ENCODE results near the gene UGDH.
"Not testable (repeated sequence)": the region's sequence is repeated elsewhere in the genome, so short reads cannot be mapped to it uniquely, and the experiment has no call there.

Gene UGDH

DNA sequence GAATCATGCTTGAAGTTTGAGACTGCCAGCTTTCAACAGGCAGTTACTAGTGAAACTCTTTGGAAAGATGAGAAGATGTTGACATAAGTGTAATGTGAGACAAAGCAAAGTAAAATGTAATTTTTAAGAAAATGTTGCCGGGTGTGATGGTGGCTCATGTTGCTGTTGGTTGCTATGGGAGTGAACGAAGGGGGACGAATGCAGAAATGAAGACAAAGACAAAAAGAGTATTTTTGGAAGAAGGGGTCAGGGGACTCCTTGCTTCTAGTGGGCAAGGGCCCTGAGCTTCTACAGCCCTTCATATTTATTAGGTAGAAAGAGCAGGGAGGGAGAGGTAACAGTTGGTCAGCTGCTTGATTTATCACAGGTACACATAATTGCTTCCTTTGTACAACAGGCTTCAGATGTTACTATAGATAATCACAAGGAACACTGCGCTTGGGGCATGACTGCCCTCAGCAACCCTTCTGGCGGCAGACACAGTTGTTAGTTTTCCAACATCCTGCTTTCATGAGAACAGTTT, 11.9 kb upstream of the UGDH start:
- DNase-seq = no peak
- Histone ChIP-seq H3K27ac (ENCODE audit: low read length) (no peak overlapping the region), H3K9me3 (replicated peaks; ENCODE audit: insufficient read depth, low read length) (no peaks in the 10 kb centered on the region), H3K27me3 (replicated peaks; ENCODE audit: insufficient read depth, low read length) (no peaks in the 10 kb centered on the region), H3K4me1 (ENCODE audit: low read length) (no peaks in the 10 kb centered on the region), H3K4me2 (ENCODE audit: low read depth, low read length) (no peak overlapping the region), H3K9me2 (replicated peaks; ENCODE audit: insufficient read depth, low read length) (no peaks in the 10 kb centered on the region), H3F3A (ENCODE audit: insufficient read depth, low read length) (no peaks in the 10 kb centered on the region), H2AFZ (ENCODE audit: low read length) (no peak overlapping the region), H3K36me3 (replicated peaks; ENCODE audit: insufficient read depth, low read length) (no peaks in the 10 kb centered on the region), H4K20me1 (ENCODE audit: insufficient read depth, low read length) (no peaks in the 10 kb centered on the region), H3K79me2 (ENCODE audit: low read length) (no peaks in the 10 kb centered on the region), H3K4me3 (ENCODE audit: low read length) (no peak overlapping the region), H3K9ac (ENCODE audit: low read length) (no peak overlapping the region)
- TF ChIP-seq, protein P1, sequence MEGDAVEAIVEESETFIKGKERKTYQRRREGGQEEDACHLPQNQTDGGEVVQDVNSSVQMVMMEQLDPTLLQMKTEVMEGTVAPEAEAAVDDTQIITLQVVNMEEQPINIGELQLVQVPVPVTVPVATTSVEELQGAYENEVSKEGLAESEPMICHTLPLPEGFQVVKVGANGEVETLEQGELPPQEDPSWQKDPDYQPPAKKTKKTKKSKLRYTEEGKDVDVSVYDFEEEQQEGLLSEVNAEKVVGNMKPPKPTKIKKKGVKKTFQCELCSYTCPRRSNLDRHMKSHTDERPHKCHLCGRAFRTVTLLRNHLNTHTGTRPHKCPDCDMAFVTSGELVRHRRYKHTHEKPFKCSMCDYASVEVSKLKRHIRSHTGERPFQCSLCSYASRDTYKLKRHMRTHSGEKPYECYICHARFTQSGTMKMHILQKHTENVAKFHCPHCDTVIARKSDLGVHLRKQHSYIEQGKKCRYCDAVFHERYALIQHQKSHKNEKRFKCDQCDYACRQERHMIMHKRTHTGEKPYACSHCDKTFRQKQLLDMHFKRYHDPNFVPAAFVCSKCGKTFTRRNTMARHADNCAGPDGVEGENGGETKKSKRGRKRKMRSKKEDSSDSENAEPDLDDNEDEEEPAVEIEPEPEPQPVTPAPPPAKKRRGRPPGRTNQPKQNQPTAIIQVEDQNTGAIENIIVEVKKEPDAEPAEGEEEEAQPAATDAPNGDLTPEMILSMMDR (IDR thresholded peaks at IDR 0.05; ENCODE audit: low read length) = no peak

DNA sequence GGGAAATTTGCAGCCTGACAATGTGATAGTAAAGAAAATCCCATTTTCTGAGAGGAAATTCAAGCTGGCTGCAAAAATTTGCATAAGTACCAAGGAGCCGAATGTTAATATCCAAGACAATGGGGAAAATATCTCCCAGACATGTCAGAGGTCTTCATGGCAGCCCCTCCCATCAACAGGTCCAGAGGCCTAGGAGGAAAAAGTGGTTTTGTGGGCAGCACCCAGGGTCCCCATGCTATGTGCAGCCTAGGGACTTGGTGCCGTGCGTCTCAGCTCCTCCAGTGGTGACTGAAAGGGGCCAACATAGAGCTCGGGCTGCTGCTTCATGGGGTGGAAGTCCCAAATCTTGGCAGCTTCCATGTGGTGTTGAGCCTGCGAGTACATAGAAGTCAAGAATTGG, 6.3 kb upstream of the UGDH start:
- Histone ChIP-seq H3K9me2 (replicated peaks; ENCODE audit: insufficient read depth, low read length) (no peaks in the 10 kb centered on the region), H3K27me3 (replicated peaks; ENCODE audit: insufficient read depth, low read length) (no peaks in the 10 kb centered on the region), H3F3A (ENCODE audit: insufficient read depth, low read length) (no peaks in the 10 kb centered on the region), H3K4me3 (ENCODE audit: low read length) (no peak overlapping the region), H3K4me2 (ENCODE audit: low read depth, low read length) (no peak overlapping the region), H3K9me3 (replicated peaks; ENCODE audit: insufficient read depth, low read length) (no peaks in the 10 kb centered on the region), H2AFZ (ENCODE audit: low read length) (no peak overlapping the region), H3K4me1 (ENCODE audit: low read length) (no peaks in the 10 kb centered on the region), H3K79me2 (ENCODE audit: low read length) (no peaks in the 10 kb centered on the region), H3K27ac (ENCODE audit: low read length) (no peak overlapping the region), H3K36me3 (replicated peaks; ENCODE audit: insufficient read depth, low read length) (no peaks in the 10 kb centered on the region), H3K9ac (ENCODE audit: low read length) (no peak overlapping the region), H4K20me1 (ENCODE audit: insufficient read depth, low read length) (no peaks in the 10 kb centered on the region)
- no peak for DNase-seq
- TF ChIP-seq EZH2 (optimal IDR thresholded peaks at IDR 0.05; ENCODE audit: low read depth, low read length) (no peak), EZH2phosphoT487 (IDR thresholded peaks at IDR 0.05; ENCODE audit: low read length) (no peak)
- TF ChIP-seq, protein P1 (IDR thresholded peaks at IDR 0.05; ENCODE audit: low read length) = no peak

DNA sequence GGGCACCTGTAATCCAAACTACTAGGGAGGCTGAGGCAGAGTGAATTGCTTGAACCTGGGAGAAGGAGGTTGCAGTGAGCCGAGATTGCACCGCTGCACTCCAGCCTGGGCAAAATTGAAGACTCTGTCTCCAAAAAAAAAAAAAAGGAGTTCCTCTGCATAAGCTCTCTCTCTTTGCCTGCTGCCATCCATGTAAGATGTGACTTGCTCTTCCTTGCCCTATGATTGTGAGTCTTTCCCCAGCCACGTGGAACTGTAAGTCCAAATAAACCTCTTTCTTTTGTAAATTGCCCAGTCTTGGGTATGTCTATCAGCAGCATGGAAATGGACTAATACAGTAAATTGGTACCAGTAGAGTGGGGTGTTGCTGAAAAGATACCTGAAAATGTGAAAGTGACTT, 5.0 kb upstream of the UGDH start:
- H3K36me3 ChIP-seq (replicated peaks; ENCODE audit: insufficient read depth, low read length); H3K9me2 ChIP-seq (replicated peaks; ENCODE audit: insufficient read depth, low read length); H3K9ac ChIP-seq (ENCODE audit: low read length); H3K4me1 ChIP-seq (ENCODE audit: low read length); H2AFZ ChIP-seq (ENCODE audit: low read length); H3K79me2 ChIP-seq (ENCODE audit: low read length); H3K4me2 ChIP-seq (ENCODE audit: low read depth, low read length); H3K9me3 ChIP-seq (replicated peaks; ENCODE audit: insufficient read depth, low read length); H3F3A ChIP-seq (ENCODE audit: insufficient read depth, low read length); H3K4me3 ChIP-seq (ENCODE audit: low read length); DNase-seq; H4K20me1 ChIP-seq (ENCODE audit: insufficient read depth, low read length); H3K27me3 ChIP-seq (replicated peaks; ENCODE audit: insufficient read depth, low read length); H3K27ac ChIP-seq (ENCODE audit: low read length): not testable (repeated sequence)

DNA sequence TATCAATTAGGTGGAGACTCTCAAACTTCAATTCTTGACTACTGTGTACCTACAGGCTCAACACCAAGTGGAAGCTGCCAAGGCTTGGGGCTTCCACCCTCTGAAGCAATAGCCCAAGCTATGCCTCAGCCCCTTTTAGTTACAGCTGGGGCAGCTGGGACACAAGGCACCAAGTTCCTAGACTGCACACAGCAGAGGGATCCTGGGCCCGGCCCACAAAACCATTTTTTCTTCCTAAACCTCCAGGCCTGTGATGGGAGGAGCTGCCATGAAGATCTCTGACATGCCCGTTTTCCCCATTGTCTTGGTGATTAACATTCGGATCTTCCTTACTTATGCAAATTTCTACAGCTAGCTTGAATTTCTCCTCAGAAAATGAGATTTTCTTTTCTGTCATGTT, 3.4 kb upstream of the UGDH start:
- Histone ChIP-seq H3F3A (ENCODE audit: insufficient read depth, low read length) (no peaks in the 10 kb centered on the region), H3K9ac (ENCODE audit: low read length) (no peak overlapping the region), H4K20me1 (ENCODE audit: insufficient read depth, low read length) (no peaks in the 10 kb centered on the region), H3K9me3 (replicated peaks; ENCODE audit: insufficient read depth, low read length) (no peaks in the 10 kb centered on the region), H3K4me2 (ENCODE audit: low read depth, low read length) (no peak overlapping the region), H3K27ac (ENCODE audit: low read length) (no peak overlapping the region), H3K79me2 (ENCODE audit: low read length) (peaks cover 11% of the 10 kb centered on the region; the same call in 1 of the 2 replicates), H2AFZ (ENCODE audit: low read length) (no peak overlapping the region), H3K27me3 (replicated peaks; ENCODE audit: insufficient read depth, low read length) (no peaks in the 10 kb centered on the region), H3K4me3 (ENCODE audit: low read length) (no peak overlapping the region), H3K4me1 (ENCODE audit: low read length) (no peaks in the 10 kb centered on the region), H3K9me2 (replicated peaks; ENCODE audit: insufficient read depth, low read length) (no peaks in the 10 kb centered on the region), H3K36me3 (replicated peaks; ENCODE audit: insufficient read depth, low read length) (no peaks in the 10 kb centered on the region)
- no peak for DNase-seq
- TF ChIP-seq, protein P1 (IDR thresholded peaks at IDR 0.05; ENCODE audit: low read length) = no peak
- TF ChIP-seq EZH2phosphoT487 (IDR thresholded peaks at IDR 0.05; ENCODE audit: low read length) (no peak), EZH2 (optimal IDR thresholded peaks at IDR 0.05; ENCODE audit: low read depth, low read length) (no peak)
